Neural cell (in vitro differentiated cells): Measurements from ENCODE around the gene PIK3AP1. TPM values are rescaled to one million over a fixed set of nuclear protein-coding genes. Genes with fewer than 3 reads are reported as not detected.
A peak's percentile ranks its signal among the peaks of the same experiment; 100 is the strongest.

Source experiments
- H2AFZ ChIP-seq: fragments of 200-600, 300-800 bp; sonication (generic), shearing (Covaris generic); 2 replicates; pipeline ENCODE4 v1.6.0; 2014; ENCODE audit warnings: low read depth, mild to moderate bottlenecking, antibody characterized with exemption, low read length, moderate library complexity
- H3F3A ChIP-seq: fragments of 200-600 bp; shearing (Covaris generic); 2 replicates; pipeline ENCODE4 v1.6.1; 2016; ENCODE audit warnings: mild to moderate bottlenecking, moderate library complexity, mixed read lengths, antibody characterized with exemption, low read length; ENCODE audit not compliant: insufficient read depth, poor library complexity, severe bottlenecking
- H3K27ac ChIP-seq: fragments of 200-600, 300-800 bp; sonication (generic), shearing (Covaris generic); 2 replicates; pipeline ENCODE4 v1.5.1; 2014; ENCODE audit warnings: mild to moderate bottlenecking, low read length, moderate library complexity
- H3K27me3 ChIP-seq: fragments of 300-800, 200-600 bp; sonication (generic), shearing (Covaris generic); 2 replicates; pipeline ENCODE4 v1.6.0; 2014; ENCODE audit warnings: mild to moderate bottlenecking, low read depth, low read length, moderate library complexity; ENCODE audit not compliant: insufficient read depth
- H3K36me3 ChIP-seq: fragments of 300-800, 200-600 bp; sonication (generic), shearing (Covaris generic); 2 replicates; pipeline ENCODE4 v1.5.1; 2014; ENCODE audit warnings: mild to moderate bottlenecking, antibody characterized with exemption, low read length, moderate library complexity; ENCODE audit not compliant: insufficient read depth
- H3K4me2 ChIP-seq: fragments of 300-800, 200-600 bp; sonication (generic), shearing (Covaris generic); 2 replicates; pipeline ENCODE4 v1.6.0; 2014; ENCODE audit warnings: mild to moderate bottlenecking, low read length
- H3K4me3 ChIP-seq: fragments of 300-800, 200-600 bp; sonication (generic), shearing (Covaris generic); 2 replicates; pipeline ENCODE4 v1.5.1; 2014; ENCODE audit warnings: mild to moderate bottlenecking, low read length, moderate library complexity
- H3K79me2 ChIP-seq: fragments of 200-600 bp; shearing (Covaris generic); replicated peaks from 2 replicates; pipeline ENCODE4 v1.6.0; 2014; ENCODE audit warnings: mild to moderate bottlenecking, low read length, moderate library complexity; ENCODE audit not compliant: insufficient read depth
- H3K9ac ChIP-seq: fragments of 300-800, 200-600 bp; sonication (generic), shearing (Covaris generic); 2 replicates; pipeline ENCODE4 v1.6.1; 2016; ENCODE audit warnings: mild to moderate bottlenecking, low read length, mixed read lengths
- H3K9me2 ChIP-seq: fragments of 200-600 bp; shearing (Covaris generic); 2 replicates; pipeline ENCODE4 v1.6.1; 2016; ENCODE audit warnings: mild to moderate bottlenecking, low read length, mixed read lengths; ENCODE audit not compliant: insufficient read depth
- H3K9me3 ChIP-seq: fragments of 200-600, 300-800 bp; sonication (generic), shearing (Covaris generic); 2 replicates; pipeline ENCODE4 v1.6.1; 2016; ENCODE audit warnings: mild to moderate bottlenecking, mixed run types, low read length, moderate library complexity, mixed read lengths
- H4K20me1 ChIP-seq: fragments of 200-600 bp; shearing (Covaris generic); 2 replicates; pipeline ENCODE4 v1.6.1; 2016; ENCODE audit warnings: mild to moderate bottlenecking, mixed run types; ENCODE audit not compliant: insufficient read depth
- CTCF ChIP-seq: fragments of 450-650 bp; IDR thresholded peaks from 2 replicates; pipeline ENCODE4 v1.5.1; 2014; ENCODE audit warnings: antibody characterized with exemption, mild to moderate bottlenecking, moderate library complexity; ENCODE audit not compliant: poor library complexity, severe bottlenecking
- EP300 ChIP-seq: fragments of 450-650 bp; conservative IDR thresholded peaks from 2 replicates; pipeline ENCODE4 v1.6.1; 2014; ENCODE audit warnings: antibody characterized with exemption, mild to moderate bottlenecking, moderate library complexity; ENCODE audit not compliant: poor library complexity, severe bottlenecking
- EZH2 ChIP-seq: fragments of 200-600, 300-800 bp; shearing (Covaris generic), sonication (generic); IDR thresholded peaks from 2 replicates; pipeline ENCODE4 v1.6.1; 2014; ENCODE audit warnings: antibody characterized with exemption, low read length, borderline replicate concordance, mild to moderate bottlenecking; ENCODE audit not compliant: insufficient read depth, poor library complexity, severe bottlenecking
- MXI1 ChIP-seq: fragments of 450-650 bp; conservative IDR thresholded peaks from 2 replicates; pipeline ENCODE4 v1.6.1; 2014; ENCODE audit warnings: antibody characterized with exemption, mild to moderate bottlenecking; ENCODE audit not compliant: poor library complexity, severe bottlenecking
- POLR2AphosphoS5 ChIP-seq: IDR thresholded peaks from 2 replicates; pipeline ENCODE4 v1.6.1; 2012
- RAD21 ChIP-seq: fragments of 450-650 bp; conservative IDR thresholded peaks from 2 replicates; pipeline ENCODE4 v1.6.1; 2014; ENCODE audit warnings: antibody characterized with exemption, mild to moderate bottlenecking, moderate library complexity
- SMC3 ChIP-seq: fragments of 450-650 bp; conservative IDR thresholded peaks from 2 replicates; pipeline ENCODE4 v1.6.1; 2014; ENCODE audit warnings: antibody characterized with exemption, mild to moderate bottlenecking, moderate library complexity; ENCODE audit not compliant: poor library complexity
- TAF1 ChIP-seq: IDR thresholded peaks from 2 replicates; pipeline ENCODE4 v1.6.1; 2012; ENCODE audit warnings: low read depth
- polyA plus RNA-seq: library from polyadenylated mRNA; depleted of rRNA; stranded (reverse); fragments of >200 nt; gene quantifications from 2 replicates; pipeline ENCODE4 v1.2.3, GENCODE V29; 2014
- TF ChIP-seq, protein P1 (sequence below): IDR thresholded peaks from 2 replicates; pipeline ENCODE4 v1.6.1; 2012; ENCODE audit warnings: borderline replicate concordance

The PIK3AP1 gene
- polyA plus RNA-seq, 1 donor from 2014 or later: 0.05 TPM

- Histone ChIP-seq H3K9ac (peak overlapping the region; percentile 91), H3K9me3 (no peaks in the 10 kb centered on the region), H3F3A (no peaks in the 10 kb centered on the region), H3K4me2 (peak overlapping the region; percentile 98), H3K9me2 (no peaks in the 10 kb centered on the region), H3K79me2 (peaks cover 38% of the 10 kb centered on the region), H2AFZ (peak overlapping the region; percentile 77), H3K36me3 (no peaks in the 10 kb centered on the region), H4K20me1 (no peaks in the 10 kb centered on the region), H3K27ac (peak overlapping the region; percentile 87), H3K27me3 (no peaks in the 10 kb centered on the region), H3K4me3 (peak overlapping the region; percentile 94)
- TF ChIP-seq CTCF (no peak), MXI1 (no peak), POLR2AphosphoS5 (no peak), EP300 (no peak), TAF1 (no peak), RAD21 (no peak), SMC3 (no peak), EZH2 (no peak)
- TF ChIP-seq, protein P1, sequence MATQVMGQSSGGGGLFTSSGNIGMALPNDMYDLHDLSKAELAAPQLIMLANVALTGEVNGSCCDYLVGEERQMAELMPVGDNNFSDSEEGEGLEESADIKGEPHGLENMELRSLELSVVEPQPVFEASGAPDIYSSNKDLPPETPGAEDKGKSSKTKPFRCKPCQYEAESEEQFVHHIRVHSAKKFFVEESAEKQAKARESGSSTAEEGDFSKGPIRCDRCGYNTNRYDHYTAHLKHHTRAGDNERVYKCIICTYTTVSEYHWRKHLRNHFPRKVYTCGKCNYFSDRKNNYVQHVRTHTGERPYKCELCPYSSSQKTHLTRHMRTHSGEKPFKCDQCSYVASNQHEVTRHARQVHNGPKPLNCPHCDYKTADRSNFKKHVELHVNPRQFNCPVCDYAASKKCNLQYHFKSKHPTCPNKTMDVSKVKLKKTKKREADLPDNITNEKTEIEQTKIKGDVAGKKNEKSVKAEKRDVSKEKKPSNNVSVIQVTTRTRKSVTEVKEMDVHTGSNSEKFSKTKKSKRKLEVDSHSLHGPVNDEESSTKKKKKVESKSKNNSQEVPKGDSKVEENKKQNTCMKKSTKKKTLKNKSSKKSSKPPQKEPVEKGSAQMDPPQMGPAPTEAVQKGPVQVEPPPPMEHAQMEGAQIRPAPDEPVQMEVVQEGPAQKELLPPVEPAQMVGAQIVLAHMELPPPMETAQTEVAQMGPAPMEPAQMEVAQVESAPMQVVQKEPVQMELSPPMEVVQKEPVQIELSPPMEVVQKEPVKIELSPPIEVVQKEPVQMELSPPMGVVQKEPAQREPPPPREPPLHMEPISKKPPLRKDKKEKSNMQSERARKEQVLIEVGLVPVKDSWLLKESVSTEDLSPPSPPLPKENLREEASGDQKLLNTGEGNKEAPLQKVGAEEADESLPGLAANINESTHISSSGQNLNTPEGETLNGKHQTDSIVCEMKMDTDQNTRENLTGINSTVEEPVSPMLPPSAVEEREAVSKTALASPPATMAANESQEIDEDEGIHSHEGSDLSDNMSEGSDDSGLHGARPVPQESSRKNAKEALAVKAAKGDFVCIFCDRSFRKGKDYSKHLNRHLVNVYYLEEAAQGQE: no peak
Measured at GRCh38 chr10:96587264-96588059, 132.9 kb downstream of the PIK3AP1 start.

DNA sequence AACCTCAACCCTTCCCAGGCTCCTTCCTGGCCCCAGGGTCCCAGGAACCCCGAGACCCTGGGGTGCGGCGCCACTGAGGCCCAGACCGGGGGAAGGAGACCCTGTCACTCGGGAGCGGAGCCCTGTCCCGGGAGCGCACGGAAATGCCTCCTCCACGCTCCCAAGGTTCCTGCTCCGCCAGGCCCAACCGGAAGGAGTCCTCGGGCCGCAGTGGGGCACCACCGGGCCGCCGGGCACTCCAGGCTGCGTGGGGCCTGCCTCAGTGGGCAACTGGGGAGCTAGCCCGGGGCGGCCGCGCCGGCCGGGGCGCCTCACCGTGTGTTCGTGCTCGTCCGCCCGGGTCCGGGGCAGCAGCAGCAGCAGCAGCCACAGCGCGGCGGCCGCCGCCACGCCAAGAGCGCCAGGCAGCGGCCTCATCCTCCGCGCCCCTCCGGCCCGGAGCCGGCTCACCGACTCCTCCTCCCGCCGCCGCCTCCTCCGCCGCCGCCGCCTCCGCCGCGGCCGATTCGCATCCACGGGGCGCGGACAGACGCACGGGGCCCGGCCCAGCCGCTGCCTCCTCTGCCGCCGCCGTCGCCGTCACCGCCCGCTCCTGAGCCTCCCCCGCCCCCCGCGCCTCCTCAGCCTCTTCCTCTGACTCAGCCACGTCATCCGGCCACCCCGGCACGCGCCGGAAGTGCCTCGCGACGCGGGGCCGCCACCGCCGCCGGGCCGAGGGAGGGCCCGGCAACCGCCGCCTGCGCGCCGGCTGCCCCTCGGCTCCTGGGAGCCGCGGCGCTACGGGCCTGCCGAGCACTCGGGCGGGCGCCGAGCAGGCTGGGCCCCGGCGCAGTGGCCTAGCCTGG is 133.7 kb downstream of the PIK3AP1 start, which contains the start of gene TM9SF3:
Gene TM9SF3 (minus strand): TSS at position 594 of the 845 bp plus-strand sequence. CDS start 177 bp downstream, at position 417.
- Histone ChIP-seq H3K9me3 (no peaks in the 10 kb centered on the region), H3K4me3 (peak within 1 kb of the TSS; percentile 94), H2AFZ (peak within 1 kb of the TSS; percentile 77), H3K79me2 (peaks cover 46% of the 10 kb centered on the region), H3K4me2 (peak within 1 kb of the TSS; percentile 98), H3K9ac (peak within 1 kb of the TSS; percentile 91), H4K20me1 (no peaks in the 10 kb centered on the region), H3K9me2 (no peaks in the 10 kb centered on the region), H3F3A (no peaks in the 10 kb centered on the region), H3K36me3 (no peaks in the 10 kb centered on the region), H3K27ac (peak within 1 kb of the TSS; percentile 87), H3K27me3 (no peaks in the 10 kb centered on the region)
- peak; percentile 58 for TF ChIP-seq TAF1
- no peak for TF ChIP-seq EZH2
- TF ChIP-seq, protein P1: peak; percentile 69
- TF ChIP-seq SMC3: peak; percentile 50
- peak; percentile 71 for TF ChIP-seq MXI1
- TF ChIP-seq POLR2AphosphoS5: peak; percentile 89
- TF ChIP-seq RAD21: peak; percentile 45
- TF ChIP-seq EP300: peak; percentile 59
- TF ChIP-seq CTCF: peak; percentile 45
